HUDEP-2 (cell line): Measurements from ENCODE around the gene ZMIZ1.
A peak's percentile ranks its signal among the peaks of the same experiment; 100 is the strongest.

Experiments
- DNase-seq, 76 experiments: peaks; one replicate each; lab custom pipeline; 2025; ENCODE audit not compliant: unreplicated experiment in 76 of 76; lab: John Stamatoyannopoulos, UW

ZMIZ1 gene

GRCh38 chr10:79239275-79239779 lies 170.6 kb downstream of the ZMIZ1 start:
- DNase-seq = peak in 4 of 76 experiments; percentile 5 to 19 (median 8)

- no peak for DNase-seq
Measured at GRCh38 chr10:79239924-79240581, 171.3 kb downstream of the ZMIZ1 start.

- no peak for DNase-seq
Measured at GRCh38 chr10:79241629-79241989, 172.8 kb downstream of the ZMIZ1 start.

GRCh38 chr10:79241990-79242619 lies 173.3 kb downstream of the ZMIZ1 start:
- DNase-seq = no peak

- DNase-seq = no peak
Measured at GRCh38 chr10:79242620-79243152, 173.9 kb downstream of the ZMIZ1 start.

GRCh38 chr10:79243181-79244067 lies 174.7 kb downstream of the ZMIZ1 start:
- DNase-seq = no peak

DNA sequence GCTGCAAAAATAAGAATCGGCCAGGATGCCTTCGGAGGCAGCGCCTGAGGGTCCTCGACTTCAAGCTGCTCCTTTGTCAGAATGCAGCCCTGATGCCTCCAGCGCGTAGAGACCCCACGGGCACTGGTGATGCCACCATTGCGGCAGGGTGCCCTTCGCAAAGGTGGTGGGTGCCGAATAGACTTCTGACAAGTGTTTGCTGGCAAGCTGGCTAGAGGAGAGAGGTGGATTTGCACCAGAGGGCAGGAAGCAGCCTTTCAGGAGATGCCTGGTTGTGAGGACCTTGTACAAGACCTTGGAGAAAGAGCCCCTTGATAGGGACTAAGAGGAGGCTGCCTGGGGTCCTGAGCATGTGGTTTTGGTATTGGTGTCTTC lies 175.3 kb downstream of the ZMIZ1 start:
- DNase-seq = no peak

- DNase-seq = no peak
Measured at GRCh38 chr10:79244841-79245504, 176.2 kb downstream of the ZMIZ1 start.

GRCh38 chr10:79245539-79246208 lies 176.9 kb downstream of the ZMIZ1 start:
- no peak for DNase-seq

DNA sequence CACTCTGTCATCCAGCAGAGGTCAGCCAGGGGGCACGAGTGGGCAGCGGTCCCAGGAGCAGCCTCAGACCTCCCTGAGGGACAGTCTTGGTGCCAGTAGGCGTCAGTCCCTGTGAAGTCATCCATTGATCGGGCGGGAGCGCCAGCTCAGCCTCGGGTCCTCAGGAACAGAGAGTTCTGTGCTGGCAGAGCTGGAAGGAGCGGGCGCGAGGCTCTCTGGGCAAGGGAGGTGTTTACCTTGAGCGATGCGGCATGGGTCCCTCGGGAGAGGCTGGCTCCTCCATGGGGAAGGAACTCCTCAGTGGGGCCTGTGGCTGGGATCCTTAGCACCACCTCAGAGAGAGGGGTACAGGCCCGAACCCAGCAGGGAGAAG lies 177.4 kb downstream of the ZMIZ1 start:
- no peak for DNase-seq

GRCh38 chr10:79246606-79247275 lies 178.0 kb downstream of the ZMIZ1 start:
- no peak for DNase-seq

DNA sequence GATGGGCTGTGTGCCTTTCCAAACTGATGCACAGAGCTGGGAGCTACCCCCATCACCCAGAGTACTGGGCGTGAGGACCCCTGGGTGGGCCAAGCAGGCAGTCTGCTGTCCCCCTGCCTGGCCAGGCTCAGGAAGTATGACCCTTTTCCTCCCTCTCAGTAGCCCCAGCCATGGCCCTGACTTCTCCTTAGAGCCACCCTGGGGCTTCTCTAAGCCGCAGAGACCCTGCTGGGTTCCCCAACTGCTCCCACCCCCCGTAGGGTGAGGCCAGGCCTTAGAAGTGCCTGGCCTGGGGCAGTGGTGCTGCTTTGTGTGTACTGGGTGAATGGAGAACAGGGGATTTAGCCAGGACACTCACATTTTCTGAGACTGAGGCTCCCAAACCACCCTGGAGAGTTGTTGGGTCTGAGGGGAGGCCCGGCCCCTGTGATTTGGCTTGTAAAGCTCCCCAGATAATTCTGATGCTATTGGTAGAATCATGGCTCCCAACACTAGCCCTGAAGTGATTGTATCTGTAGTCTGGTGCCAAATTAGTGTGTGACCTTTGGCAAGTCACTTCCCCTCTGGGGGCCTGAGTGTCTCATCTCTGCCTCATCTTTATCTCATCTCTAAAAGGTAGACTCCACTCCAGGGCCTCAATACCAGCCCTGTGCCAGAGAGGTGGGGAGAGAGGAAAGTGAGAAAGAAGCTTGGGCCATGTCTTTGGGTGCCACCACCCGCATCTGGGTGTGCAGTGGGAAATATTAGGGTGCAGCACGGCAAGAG lies 178.8 kb downstream of the ZMIZ1 start:
- DNase-seq = no peak

- DNase-seq = no peak
Measured at GRCh38 chr10:79248341-79249185, 179.8 kb downstream of the ZMIZ1 start.

GRCh38 chr10:79249186-79250121 lies 180.7 kb downstream of the ZMIZ1 start:
- DNase-seq = no peak

DNA sequence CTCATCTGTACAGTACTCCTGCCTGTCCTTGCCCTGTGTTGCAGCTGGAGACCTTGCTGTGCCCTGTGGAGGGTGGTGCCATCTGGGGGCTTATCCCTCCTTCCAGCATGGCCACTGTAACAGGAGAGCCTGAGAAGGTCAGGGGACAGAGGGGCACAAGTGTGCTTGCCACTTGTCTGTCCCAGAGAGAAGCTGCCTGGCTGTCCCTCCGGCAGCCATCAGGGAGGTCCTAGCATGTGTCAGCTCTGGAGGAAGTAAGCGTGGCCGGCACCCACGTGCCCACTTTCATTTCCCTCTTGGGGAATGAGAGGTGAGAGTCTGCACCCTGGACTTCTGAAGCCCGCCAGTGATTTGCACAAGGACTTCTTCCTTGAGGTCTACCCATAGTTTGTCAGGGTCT lies 181.5 kb downstream of the ZMIZ1 start:
- DNase-seq = no peak

DNA sequence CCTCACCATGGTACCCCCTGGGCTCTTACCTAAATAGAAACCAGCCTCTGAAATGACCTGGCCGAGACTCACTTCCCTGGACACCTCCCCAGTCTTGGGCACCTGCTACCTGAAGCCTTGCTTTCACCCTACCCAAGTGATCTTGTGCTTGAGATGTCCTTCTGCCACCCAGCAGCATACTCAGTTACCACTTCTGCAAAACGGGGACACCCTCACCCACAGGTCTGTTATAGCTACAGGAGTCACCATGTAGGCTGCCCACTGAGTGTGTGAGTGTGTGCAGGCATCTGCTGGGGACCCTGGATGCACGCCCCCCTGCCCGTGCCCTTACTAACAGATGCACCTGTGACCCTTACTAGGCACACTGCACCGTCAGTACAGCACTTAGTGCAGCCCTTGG lies 183.7 kb downstream of the ZMIZ1 start:
- DNase-seq = no peak

DNA sequence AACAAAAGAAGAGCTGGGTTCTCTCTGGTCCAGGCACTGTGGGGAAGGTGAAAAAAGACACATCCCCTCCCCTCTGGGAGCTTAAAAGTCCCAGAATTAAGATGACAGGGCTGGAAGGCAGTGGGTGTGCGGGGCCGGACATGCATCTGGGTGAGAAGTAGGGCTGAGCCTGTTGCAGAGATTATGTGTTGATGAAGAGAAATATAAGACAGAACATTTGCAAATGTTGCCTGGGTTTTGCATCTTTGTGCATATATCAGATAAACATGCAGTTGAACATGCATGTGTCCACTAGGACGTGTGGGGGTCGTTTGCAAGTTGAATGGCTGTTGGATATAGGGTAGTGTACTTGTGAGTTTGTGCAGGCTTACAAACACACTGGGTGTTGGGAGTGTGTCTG lies 184.2 kb downstream of the ZMIZ1 start:
- DNase-seq = no peak
